Fibroblast of lung (primary cell): ENCODE data around the gene CCDC106. TPM values are rescaled to one million over a fixed set of nuclear protein-coding genes. Genes with fewer than 3 reads are reported as not detected.

Source experiments
- DNase-seq, 2 donors: peaks; one replicate each; pipeline versions ENCODE4 v3.0.0 to v3.0.0-alpha.2; 2010; ENCODE audit warnings: low read depth in 2 of 2
- H2AFZ ChIP-seq: 2 replicates; pipeline ENCODE4 v1.5.1; 2012; ENCODE audit warnings: low read length, control low read depth, inconsistent platforms
- H3K27ac ChIP-seq: 2 replicates; pipeline ENCODE4 v1.5.1; 2011; ENCODE audit warnings: low read length, control low read depth; ENCODE audit not compliant: insufficient read depth
- H3K27me3 ChIP-seq: 2 replicates; pipeline ENCODE4 v1.5.1; 2011; ENCODE audit warnings: mild to moderate bottlenecking, low read length; ENCODE audit not compliant: control insufficient read depth, insufficient read depth
- H3K36me3 ChIP-seq: 2 replicates; pipeline ENCODE4 v1.5.1; 2011; ENCODE audit warnings: low read length; ENCODE audit not compliant: control insufficient read depth, insufficient read depth
- H3K4me1 ChIP-seq: 2 replicates; pipeline ENCODE4 v1.5.1; 2011; ENCODE audit warnings: low read length; ENCODE audit not compliant: control insufficient read depth, insufficient read depth; ENCODE audit errors: extremely low read depth
- H3K4me2 ChIP-seq: 2 replicates; pipeline ENCODE4 v1.5.1; 2011; ENCODE audit warnings: low read length, control low read depth; ENCODE audit not compliant: insufficient read depth; ENCODE audit errors: extremely low read depth
- H3K4me3 ChIP-seq, 4 experiments: fragments of 200-600 bp in 1 of 4; sonication (generic) in 1 of 4; replicated peaks in 1 of 4; 2 replicates each; pipeline ENCODE4 v1.5.1; 2011 to 2016; ENCODE audit warnings: low read length in 4 of 4, low read depth in 3 of 4, mild to moderate bottlenecking in 3 of 4, control low read depth in 2 of 4, inconsistent platforms in 1 of 4, mixed read lengths in 1 of 4; ENCODE audit not compliant: insufficient read depth in 1 of 4; ENCODE audit errors: control extremely low read depth in 1 of 4
- H3K79me2 ChIP-seq: 2 replicates; pipeline ENCODE4 v1.5.1; 2012; ENCODE audit warnings: mild to moderate bottlenecking, low read length, inconsistent platforms; ENCODE audit not compliant: control insufficient read depth, insufficient read depth
- H3K9ac ChIP-seq: 2 replicates; pipeline ENCODE4 v1.5.1; 2011; ENCODE audit warnings: mild to moderate bottlenecking, low read length, control low read depth; ENCODE audit not compliant: insufficient read depth
- H3K9me3 ChIP-seq: 2 replicates; pipeline ENCODE4 v1.5.1; 2012; ENCODE audit warnings: low read depth, low read length; ENCODE audit not compliant: control insufficient read depth, insufficient read depth
- H4K20me1 ChIP-seq: 2 replicates; pipeline ENCODE4 v1.5.1; 2011; ENCODE audit warnings: low read length; ENCODE audit not compliant: control insufficient read depth, insufficient read depth; ENCODE audit errors: extremely low read depth
- EZH2 ChIP-seq: IDR thresholded peaks from 2 replicates; pipeline ENCODE4 v1.5.1; 2012; ENCODE audit warnings: low read length, control low read depth, mild to moderate bottlenecking; ENCODE audit errors: missing control alignments
- polyA plus RNA-seq, 2 donors: library from polyadenylated mRNA; depleted of rRNA in 1 of 2; stranded (reverse) in 1 of 2; unstranded in 1 of 2; fragments of >200 nt; gene quantifications; 2 replicates each; pipeline ENCODE4 v1.2.1, GENCODE V29; 2011 to 2012; ENCODE audit warnings: missing spikeins in 1 of 2
- total RNA-seq: library from RNA; depleted of rRNA; stranded (reverse); fragments of >200 nt; gene quantifications from 2 replicates; pipeline ENCODE4 v1.2.1, GENCODE V29; 2014
- TF ChIP-seq, protein P1 (sequence below), 2 donors: IDR thresholded peaks in 1 of 2; conservative IDR thresholded peaks in 1 of 2; 1 replicate in 1 of 2; 2 replicates in 1 of 2; pipeline ENCODE4 v1.5.1; 2011 to 2012; ENCODE audit warnings: low read length in 2 of 2, control low read depth in 1 of 2, inconsistent platforms in 1 of 2, low read depth in 1 of 2, mild to moderate bottlenecking in 1 of 2

Gene CCDC106
- total and polyA plus RNA-seq, 2 donors (not counting 1 experiment from before 2014, with no cell fraction given) = 4.5 to 10.2 TPM

DNA sequence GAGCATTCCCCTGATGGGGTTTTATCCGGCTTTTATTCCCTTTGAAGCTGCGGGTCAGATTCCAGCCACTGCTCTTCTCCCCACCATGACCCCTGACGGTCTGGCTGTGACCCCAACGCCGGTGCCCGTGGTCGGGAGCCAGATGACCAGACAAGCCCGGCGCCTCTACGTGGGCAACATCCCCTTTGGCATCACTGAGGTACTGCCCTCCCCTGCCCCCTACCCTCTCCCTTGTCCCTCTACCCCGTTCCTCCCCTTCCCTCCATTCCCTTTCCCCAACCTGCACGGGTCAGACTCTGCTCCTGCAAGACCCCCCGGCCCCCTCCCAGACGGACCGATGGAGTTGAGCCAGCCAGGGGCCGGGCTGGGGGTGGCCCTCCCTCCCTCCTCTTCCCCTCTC lies 13.0 kb downstream of the CCDC106 start:
- Histone ChIP-seq H3K27ac (no peak overlapping the region), H3K4me2 (no peak overlapping the region), H3K9me3 (no peaks in the 10 kb centered on the region), H3K4me1 (peaks cover 14% of the 10 kb centered on the region), H3K27me3 (no peaks in the 10 kb centered on the region), H3K36me3 (peaks cover 32% of the 10 kb centered on the region), H3K9ac (no peak overlapping the region), H4K20me1 (no peaks in the 10 kb centered on the region), H2AFZ (no peak overlapping the region), H3K79me2 (peaks cover 87% of the 10 kb centered on the region), H3K4me3 (no peak overlapping the region)
- TF ChIP-seq, protein P1, sequence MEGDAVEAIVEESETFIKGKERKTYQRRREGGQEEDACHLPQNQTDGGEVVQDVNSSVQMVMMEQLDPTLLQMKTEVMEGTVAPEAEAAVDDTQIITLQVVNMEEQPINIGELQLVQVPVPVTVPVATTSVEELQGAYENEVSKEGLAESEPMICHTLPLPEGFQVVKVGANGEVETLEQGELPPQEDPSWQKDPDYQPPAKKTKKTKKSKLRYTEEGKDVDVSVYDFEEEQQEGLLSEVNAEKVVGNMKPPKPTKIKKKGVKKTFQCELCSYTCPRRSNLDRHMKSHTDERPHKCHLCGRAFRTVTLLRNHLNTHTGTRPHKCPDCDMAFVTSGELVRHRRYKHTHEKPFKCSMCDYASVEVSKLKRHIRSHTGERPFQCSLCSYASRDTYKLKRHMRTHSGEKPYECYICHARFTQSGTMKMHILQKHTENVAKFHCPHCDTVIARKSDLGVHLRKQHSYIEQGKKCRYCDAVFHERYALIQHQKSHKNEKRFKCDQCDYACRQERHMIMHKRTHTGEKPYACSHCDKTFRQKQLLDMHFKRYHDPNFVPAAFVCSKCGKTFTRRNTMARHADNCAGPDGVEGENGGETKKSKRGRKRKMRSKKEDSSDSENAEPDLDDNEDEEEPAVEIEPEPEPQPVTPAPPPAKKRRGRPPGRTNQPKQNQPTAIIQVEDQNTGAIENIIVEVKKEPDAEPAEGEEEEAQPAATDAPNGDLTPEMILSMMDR (conservative IDR thresholded peaks at IDR 0.05 in 1 of 2, IDR thresholded peaks at IDR 0.05 in 1 of 2; ENCODE audit: low read depth in 1 of 2, low read length in 2 of 2) = no peak
- no peak for TF ChIP-seq EZH2
- no peak for DNase-seq

DNA sequence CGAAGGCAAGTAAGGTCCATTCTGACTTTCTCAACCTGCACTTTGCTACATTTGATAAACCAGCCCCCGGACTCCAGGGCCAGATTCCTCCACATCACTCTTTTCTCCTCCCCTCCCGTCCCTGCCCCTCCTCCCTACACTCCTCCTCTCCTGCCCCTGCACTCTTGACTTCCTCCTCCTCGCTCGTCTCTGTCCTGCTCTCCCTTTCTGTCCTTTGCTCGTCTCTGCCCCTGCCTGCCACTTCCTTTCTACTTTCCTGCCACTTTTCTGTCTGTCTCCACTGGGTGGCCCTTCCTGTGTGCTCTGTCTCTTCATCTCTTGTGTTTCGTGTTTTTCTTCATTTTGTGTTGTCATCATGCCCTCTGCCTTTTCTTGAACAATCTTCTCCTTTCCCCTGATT lies 13.8 kb downstream of the CCDC106 start:
- H3K9ac ChIP-seq = no peak overlapping the region
- H4K20me1 ChIP-seq = no peaks in the 10 kb centered on the region
- H3K27me3 ChIP-seq = no peaks in the 10 kb centered on the region
- TF ChIP-seq, protein P1 (conservative IDR thresholded peaks at IDR 0.05 in 1 of 2, IDR thresholded peaks at IDR 0.05 in 1 of 2; ENCODE audit: low read depth in 1 of 2, low read length in 2 of 2) = no peak
- TF ChIP-seq EZH2 = no peak
- no peak overlapping the region for H2AFZ ChIP-seq
- H3K27ac ChIP-seq = no peak overlapping the region
- peaks cover 10% of the 10 kb centered on the region for H3K4me1 ChIP-seq
- no peak overlapping the region for H3K4me2 ChIP-seq
- no peak overlapping the region for H3K4me3 ChIP-seq
- no peak for DNase-seq
- H3K9me3 ChIP-seq = no peaks in the 10 kb centered on the region
- peaks cover 87% of the 10 kb centered on the region for H3K79me2 ChIP-seq
- peaks cover 38% of the 10 kb centered on the region for H3K36me3 ChIP-seq

DNA sequence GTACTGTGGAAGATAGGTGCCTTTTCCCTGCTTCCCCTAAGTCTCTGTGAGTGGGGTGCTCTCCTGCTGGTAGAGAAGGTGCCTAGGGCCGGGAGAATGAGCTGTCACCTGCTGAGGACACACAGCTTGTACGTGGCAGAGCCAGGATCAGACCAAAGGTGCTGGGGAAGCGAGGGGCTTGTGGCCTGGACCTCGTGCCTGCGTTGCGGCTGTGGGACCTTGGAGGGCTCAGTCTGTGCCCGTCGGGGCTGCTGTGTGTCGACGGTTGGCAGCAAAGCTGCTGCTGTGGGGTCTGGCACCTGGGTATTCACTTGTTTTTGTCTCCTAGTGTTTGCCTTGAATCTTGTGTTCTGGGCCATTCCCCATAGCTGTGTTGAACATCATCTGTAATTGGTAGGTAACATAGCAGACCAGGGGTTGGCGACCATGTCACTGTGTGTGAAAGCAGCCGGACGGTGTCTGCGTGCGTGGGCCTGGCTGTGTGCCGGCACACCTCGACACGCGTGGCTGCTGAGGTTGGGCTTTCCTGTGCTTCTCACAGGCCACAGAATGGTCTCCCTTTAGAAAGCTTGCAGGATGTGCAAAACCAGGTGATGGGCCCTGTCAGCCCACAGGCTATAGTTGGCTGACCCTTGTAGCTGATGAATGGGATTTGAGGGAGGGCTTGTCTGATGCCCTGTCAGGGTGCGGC lies 16.0 kb downstream of the CCDC106 start:
- DNase-seq = no peak
- TF ChIP-seq, protein P1 (conservative IDR thresholded peaks at IDR 0.05 in 1 of 2, IDR thresholded peaks at IDR 0.05 in 1 of 2; ENCODE audit: low read depth in 1 of 2, low read length in 2 of 2) = no peak
- TF ChIP-seq EZH2 = no peak
- H3K9me3 ChIP-seq = no peaks in the 10 kb centered on the region
- peaks cover 84% of the 10 kb centered on the region for H3K79me2 ChIP-seq
- H3K4me2 ChIP-seq = no peak overlapping the region
- no peak overlapping the region for H2AFZ ChIP-seq
- H3K27me3 ChIP-seq = no peaks in the 10 kb centered on the region
- H3K27ac ChIP-seq = no peak overlapping the region
- no peak overlapping the region for H3K9ac ChIP-seq
- no peak overlapping the region for H3K4me3 ChIP-seq
- no peaks in the 10 kb centered on the region for H3K4me1 ChIP-seq
- H4K20me1 ChIP-seq = no peaks in the 10 kb centered on the region
- H3K36me3 ChIP-seq = peaks cover 50% of the 10 kb centered on the region
